ENCODE results near the gene SNX20.

DNA sequence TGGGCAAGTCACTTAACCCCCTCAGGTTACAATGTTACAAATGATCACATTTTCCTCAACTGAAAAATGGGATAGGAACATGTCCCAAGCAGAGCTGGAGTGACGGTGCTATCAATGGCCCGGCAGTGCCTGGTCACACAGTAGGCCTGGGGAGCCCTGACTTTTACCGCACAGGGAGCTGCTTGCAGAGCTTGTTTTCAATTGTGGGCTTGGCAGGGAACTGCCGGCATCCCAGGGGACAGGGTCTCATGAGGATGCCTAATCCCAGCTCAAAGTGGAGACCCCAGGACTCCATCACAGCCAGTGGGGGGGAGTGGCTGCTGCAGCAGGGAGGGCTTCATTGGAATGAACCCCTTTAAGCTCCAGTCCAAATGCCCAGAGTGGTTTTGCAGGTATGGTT is 11.4 kb downstream of the SNX20 start:
- TF ChIP-seq, protein P1, sequence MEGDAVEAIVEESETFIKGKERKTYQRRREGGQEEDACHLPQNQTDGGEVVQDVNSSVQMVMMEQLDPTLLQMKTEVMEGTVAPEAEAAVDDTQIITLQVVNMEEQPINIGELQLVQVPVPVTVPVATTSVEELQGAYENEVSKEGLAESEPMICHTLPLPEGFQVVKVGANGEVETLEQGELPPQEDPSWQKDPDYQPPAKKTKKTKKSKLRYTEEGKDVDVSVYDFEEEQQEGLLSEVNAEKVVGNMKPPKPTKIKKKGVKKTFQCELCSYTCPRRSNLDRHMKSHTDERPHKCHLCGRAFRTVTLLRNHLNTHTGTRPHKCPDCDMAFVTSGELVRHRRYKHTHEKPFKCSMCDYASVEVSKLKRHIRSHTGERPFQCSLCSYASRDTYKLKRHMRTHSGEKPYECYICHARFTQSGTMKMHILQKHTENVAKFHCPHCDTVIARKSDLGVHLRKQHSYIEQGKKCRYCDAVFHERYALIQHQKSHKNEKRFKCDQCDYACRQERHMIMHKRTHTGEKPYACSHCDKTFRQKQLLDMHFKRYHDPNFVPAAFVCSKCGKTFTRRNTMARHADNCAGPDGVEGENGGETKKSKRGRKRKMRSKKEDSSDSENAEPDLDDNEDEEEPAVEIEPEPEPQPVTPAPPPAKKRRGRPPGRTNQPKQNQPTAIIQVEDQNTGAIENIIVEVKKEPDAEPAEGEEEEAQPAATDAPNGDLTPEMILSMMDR (IDR thresholded peaks at IDR 0.05 in 8 of 11, conservative IDR thresholded peaks at IDR 0.05 in 3 of 11) = no peak
- no peak for TF ChIP-seq POLR2A (IDR thresholded peaks at IDR 0.05)

Measured in spleen (tissue), 7 donors.